ENCODE data around the gene NOL3. TPM values are rescaled to one million over a fixed set of nuclear protein-coding genes. Genes with fewer than 3 reads are reported as not detected.

Gene NOL3
- total and polyA plus RNA-seq, 2 donors, result 2.3 to 28.2 TPM

DNA sequence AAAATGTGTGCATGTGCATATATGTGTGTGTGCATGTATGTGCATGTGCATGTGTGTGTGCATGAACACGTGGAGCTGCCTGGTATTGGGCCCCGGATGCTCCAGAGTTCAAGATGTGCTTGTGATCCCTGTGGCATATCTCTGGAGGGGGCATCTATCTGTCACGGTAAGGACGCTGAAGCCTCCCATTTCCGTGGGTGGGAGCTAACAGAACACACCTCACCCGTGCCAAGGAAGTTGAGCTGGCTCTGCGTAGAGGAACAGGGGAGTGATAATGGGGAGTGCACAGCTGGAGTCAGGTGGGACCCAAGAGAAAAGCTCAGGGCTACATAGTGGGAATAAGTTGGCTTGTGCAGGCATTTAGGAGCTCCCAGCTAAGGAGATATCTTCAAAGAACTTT lies 41.3 kb downstream of the NOL3 start:
- H3K36me3 ChIP-seq (ENCODE audit: control insufficient read depth in 2 of 2, insufficient read depth in 2 of 2, low read length in 1 of 2), result peaks cover 0 to under 1% of the 10 kb centered on the region in 2 donors
- 93% methylated on average over 7 of the region's 7 CpGs for WGBS
- H3K4me3 ChIP-seq (ENCODE audit: low read length in 2 of 2), result no peak overlapping the region
- no peak overlapping the region for H3K27ac ChIP-seq (ENCODE audit: low read depth in 1 of 2, low read length in 1 of 2)
- no peaks in the 10 kb centered on the region for H3K4me1 ChIP-seq (ENCODE audit: control insufficient read depth in 2 of 2, insufficient read depth in 2 of 2, low read length in 2 of 2)
- no peak for DNase-seq (ENCODE audit: low read depth in 6 of 9, low spot score in 9 of 9)
- no peaks in the 10 kb centered on the region for H3K9me3 ChIP-seq (ENCODE audit: control insufficient read depth in 2 of 2, insufficient read depth in 1 of 2, low read length in 1 of 2)
- H3K27me3 ChIP-seq (ENCODE audit: control insufficient read depth in 2 of 2, insufficient read depth in 1 of 2, low read length in 1 of 2), result no peaks in the 10 kb centered on the region

DNA sequence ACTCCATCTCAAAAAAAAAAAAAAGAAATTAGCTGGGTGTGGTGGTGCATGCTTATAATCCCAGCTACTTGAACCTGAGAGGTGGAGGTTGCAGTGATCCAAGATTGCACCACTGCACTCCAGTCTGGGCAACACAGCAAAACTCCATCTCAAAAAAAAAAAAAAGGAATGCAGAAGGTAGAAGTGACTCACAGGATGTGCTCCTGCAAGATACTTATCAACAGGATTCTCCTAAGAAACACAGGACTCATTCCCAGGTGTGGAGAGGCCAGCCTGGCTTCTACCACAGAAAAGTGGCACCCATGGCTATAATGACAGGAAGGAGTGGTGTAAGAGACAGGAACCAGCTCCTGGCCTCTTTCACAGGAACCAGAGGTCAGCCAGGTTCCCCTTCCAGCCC lies 42.4 kb downstream of the NOL3 start:
- Histone ChIP-seq H3K9me3 (ENCODE audit: control insufficient read depth in 2 of 2, insufficient read depth in 1 of 2, low read length in 1 of 2) (no peaks in the 10 kb centered on the region), H3K36me3 (ENCODE audit: control insufficient read depth in 2 of 2, insufficient read depth in 2 of 2, low read length in 1 of 2) (no peaks in the 10 kb centered on the region), H3K27me3 (ENCODE audit: control insufficient read depth in 2 of 2, insufficient read depth in 1 of 2, low read length in 1 of 2) (no peaks in the 10 kb centered on the region), H3K4me3 (ENCODE audit: low read length in 2 of 2) (no peak overlapping the region), H3K27ac (ENCODE audit: low read depth in 1 of 2, low read length in 1 of 2) (no peak overlapping the region), H3K4me1 (ENCODE audit: control insufficient read depth in 2 of 2, insufficient read depth in 2 of 2, low read length in 2 of 2) (no peaks in the 10 kb centered on the region)
- DNase-seq (ENCODE audit: low read depth in 6 of 9, low spot score in 9 of 9), result no peak

- Histone ChIP-seq H3K9me3 (ENCODE audit: control insufficient read depth in 2 of 2, insufficient read depth in 1 of 2, low read length in 1 of 2) (no peaks in the 10 kb centered on the region), H3K27me3 (ENCODE audit: control insufficient read depth in 2 of 2, insufficient read depth in 1 of 2, low read length in 1 of 2) (no peaks in the 10 kb centered on the region), H3K4me3 (ENCODE audit: low read length in 2 of 2) (no peak overlapping the region), H3K4me1 (ENCODE audit: control insufficient read depth in 2 of 2, insufficient read depth in 2 of 2, low read length in 2 of 2) (no peaks in the 10 kb centered on the region), H3K36me3 (ENCODE audit: control insufficient read depth in 2 of 2, insufficient read depth in 2 of 2, low read length in 1 of 2) (no peaks in the 10 kb centered on the region), H3K27ac (ENCODE audit: low read depth in 1 of 2, low read length in 1 of 2) (no peak overlapping the region)
- no peak for DNase-seq (ENCODE audit: low read depth in 6 of 9, low spot score in 9 of 9)
- 94% methylated on average over 8 of the region's 8 CpGs for WGBS
Measured at GRCh38 chr16:67213197-67214019, 43.1 kb downstream of the NOL3 start.

DNA sequence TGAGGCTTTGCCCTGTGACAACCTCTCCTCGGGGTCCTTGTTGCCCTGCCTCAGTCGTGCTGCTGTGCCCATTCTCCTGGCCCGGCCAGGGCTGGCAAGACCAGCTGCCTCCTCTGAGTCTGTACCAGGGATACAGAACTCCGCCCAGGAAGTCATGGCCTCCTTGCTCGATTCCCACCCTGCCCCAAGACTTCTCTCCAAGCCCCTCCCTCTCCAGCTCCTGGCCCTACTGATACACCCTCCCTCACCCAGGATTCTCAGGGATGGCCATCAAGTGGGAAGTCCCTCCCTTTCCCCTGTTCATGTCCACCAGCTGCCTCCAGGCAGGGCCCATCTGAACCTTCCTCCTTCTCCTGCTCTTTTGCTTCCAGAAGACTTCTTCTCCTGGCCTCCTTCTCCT lies 45.4 kb downstream of the NOL3 start:
- H3K27ac ChIP-seq (ENCODE audit: low read depth in 1 of 2, low read length in 1 of 2), result no peak overlapping the region
- DNase-seq (ENCODE audit: low read depth in 6 of 9, low spot score in 9 of 9), result no peak
- no peaks in the 10 kb centered on the region for H3K4me1 ChIP-seq (ENCODE audit: control insufficient read depth in 2 of 2, insufficient read depth in 2 of 2, low read length in 2 of 2)
- no peaks in the 10 kb centered on the region for H3K36me3 ChIP-seq (ENCODE audit: control insufficient read depth in 2 of 2, insufficient read depth in 2 of 2, low read length in 1 of 2)
- no peaks in the 10 kb centered on the region for H3K9me3 ChIP-seq (ENCODE audit: control insufficient read depth in 2 of 2, insufficient read depth in 1 of 2, low read length in 1 of 2)
- WGBS, result 80% methylated on average over 5 of the region's 5 CpGs
- H3K4me3 ChIP-seq (ENCODE audit: low read length in 2 of 2), result no peak overlapping the region
- H3K27me3 ChIP-seq (ENCODE audit: control insufficient read depth in 2 of 2, insufficient read depth in 1 of 2, low read length in 1 of 2), result no peaks in the 10 kb centered on the region

DNA sequence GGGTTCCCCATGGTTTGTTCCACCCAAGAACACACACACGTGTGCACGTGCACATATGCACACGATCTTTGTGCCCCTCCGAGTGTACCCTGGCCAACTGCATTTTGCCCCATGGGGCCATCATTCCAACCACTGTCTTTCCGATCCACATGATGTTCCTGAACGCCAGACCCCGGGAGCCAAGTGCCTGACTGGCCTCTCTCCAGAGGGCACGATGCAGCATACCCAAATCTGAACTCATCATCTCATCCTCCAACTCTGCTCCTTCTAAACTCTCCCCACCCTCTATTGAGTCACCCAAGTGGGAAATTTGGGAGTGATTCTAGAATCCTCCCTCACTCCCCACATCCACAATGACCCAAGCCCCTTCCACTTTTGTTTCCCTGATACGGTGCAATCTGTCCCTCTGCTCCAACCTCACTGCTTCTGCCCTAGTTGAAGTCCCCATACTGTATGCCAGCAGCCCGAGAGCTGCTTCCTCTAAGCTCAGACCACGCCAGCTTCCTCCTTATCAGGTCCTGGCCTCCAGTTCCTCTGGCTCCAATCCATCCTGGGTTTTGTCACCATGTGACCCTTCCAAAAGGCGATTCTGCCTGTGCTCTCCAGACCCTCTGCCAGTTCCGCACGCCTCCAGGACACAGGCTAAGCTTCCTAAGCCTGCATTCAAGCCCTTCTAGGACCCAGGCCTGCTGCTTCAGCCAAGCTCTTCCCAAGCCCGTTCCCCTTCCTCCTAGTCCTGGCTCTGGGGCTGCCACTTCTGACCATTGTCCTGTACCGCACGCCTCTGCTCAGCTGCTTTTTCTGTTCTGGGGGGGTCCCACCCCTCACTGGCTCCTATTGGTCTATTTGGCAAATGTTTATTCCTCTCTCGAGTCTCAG lies 46.5 kb downstream of the NOL3 start:
- H3K36me3 ChIP-seq (ENCODE audit: control insufficient read depth in 2 of 2, insufficient read depth in 2 of 2, low read length in 1 of 2), result no peaks in the 10 kb centered on the region
- WGBS, result 77% methylated on average over 18 of the region's 18 CpGs
- no peaks in the 10 kb centered on the region for H3K27me3 ChIP-seq (ENCODE audit: control insufficient read depth in 2 of 2, insufficient read depth in 1 of 2, low read length in 1 of 2)
- no peak overlapping the region for H3K27ac ChIP-seq (ENCODE audit: low read depth in 1 of 2, low read length in 1 of 2)
- DNase-seq (ENCODE audit: low read depth in 6 of 9, low spot score in 9 of 9), result no peak
- no peaks in the 10 kb centered on the region for H3K9me3 ChIP-seq (ENCODE audit: control insufficient read depth in 2 of 2, insufficient read depth in 1 of 2, low read length in 1 of 2)
- no peaks in the 10 kb centered on the region for H3K4me1 ChIP-seq (ENCODE audit: control insufficient read depth in 2 of 2, insufficient read depth in 2 of 2, low read length in 2 of 2)
- H3K4me3 ChIP-seq (ENCODE audit: low read length in 2 of 2), result no peak overlapping the region

GRCh38 chr16:67223992-67224391 lies 53.7 kb downstream of the NOL3 start:
- DNase-seq (ENCODE audit: low read depth in 6 of 9, low spot score in 9 of 9), result no peak
- Histone ChIP-seq H3K27me3 (ENCODE audit: control insufficient read depth in 2 of 2, insufficient read depth in 1 of 2, low read length in 1 of 2) (no peaks in the 10 kb centered on the region), H3K27ac (ENCODE audit: low read depth in 1 of 2, low read length in 1 of 2) (no peak overlapping the region), H3K4me1 (ENCODE audit: control insufficient read depth in 2 of 2, insufficient read depth in 2 of 2, low read length in 2 of 2) (peaks cover 11 to 27% of the 10 kb centered on the region in 2 donors), H3K4me3 (ENCODE audit: low read length in 2 of 2) (no peak overlapping the region), H3K9me3 (ENCODE audit: control insufficient read depth in 2 of 2, insufficient read depth in 1 of 2, low read length in 1 of 2) (no peaks in the 10 kb centered on the region), H3K36me3 (ENCODE audit: control insufficient read depth in 2 of 2, insufficient read depth in 2 of 2, low read length in 1 of 2) (peaks cover 8 to 10% of the 10 kb centered on the region in 2 donors)
- WGBS, result 55% methylated on average over 3 of the region's 3 CpGs

Other genes with a start within 250 kb of the NOL3 start
- 0.85 TPM for gene RRAD, start 245.0 kb upstream of the NOL3 start, total RNA-seq
- gene RRAD, start 245.0 kb upstream of the NOL3 start, polyA plus RNA-seq, result 13.3 TPM
- 118 TPM for gene CIAO2B, start 236.1 kb upstream of the NOL3 start, total RNA-seq
- 141 TPM for gene CIAO2B, start 236.1 kb upstream of the NOL3 start, polyA plus RNA-seq
- gene CES2, start 235.0 kb upstream of the NOL3 start, total RNA-seq, result 15.8 TPM
- gene CES2, start 235.0 kb upstream of the NOL3 start, polyA plus RNA-seq, result 16.7 TPM
- gene CES3, start 209.3 kb upstream of the NOL3 start, total RNA-seq, result 0.09 TPM
- 0.32 TPM for gene CES3, start 209.3 kb upstream of the NOL3 start, polyA plus RNA-seq
- 2.1 TPM for gene CES4A, start 181.9 kb upstream of the NOL3 start, total RNA-seq
- gene CES4A, start 181.9 kb upstream of the NOL3 start, polyA plus RNA-seq, result 14.6 TPM
- gene CBFB, start 141.4 kb upstream of the NOL3 start, total RNA-seq, result 54.3 TPM
- 49.4 TPM for gene CBFB, start 141.4 kb upstream of the NOL3 start, polyA plus RNA-seq
- gene PHAF1, start 60.6 kb upstream of the NOL3 start, total RNA-seq, result 7.7 TPM
- 12.0 TPM for gene PHAF1, start 60.6 kb upstream of the NOL3 start, polyA plus RNA-seq
- gene B3GNT9, start 19.5 kb upstream of the NOL3 start, total RNA-seq, result 1.3 TPM
- gene B3GNT9, start 19.5 kb upstream of the NOL3 start, polyA plus RNA-seq, result 3.2 TPM
- gene TRADD, start 10.6 kb upstream of the NOL3 start, total RNA-seq, result 12.5 TPM
- 33.9 TPM for gene TRADD, start 10.6 kb upstream of the NOL3 start, polyA plus RNA-seq
- gene FBXL8, start 10.6 kb upstream of the NOL3 start, total RNA-seq, result 2.0 TPM
- gene FBXL8, start 10.6 kb upstream of the NOL3 start, polyA plus RNA-seq, result 12.0 TPM
- 4.1 TPM for gene HSF4, start 5.8 kb upstream of the NOL3 start, total RNA-seq
- 50.8 TPM for gene HSF4, start 5.8 kb upstream of the NOL3 start, polyA plus RNA-seq
- gene MATCAP1, start 13.4 kb downstream of the NOL3 start, total RNA-seq, result 5.2 TPM
- gene MATCAP1, start 13.4 kb downstream of the NOL3 start, polyA plus RNA-seq, result 24.6 TPM
- 0.57 TPM for gene EXOC3L1, start 19.6 kb downstream of the NOL3 start, total RNA-seq
- 2.2 TPM for gene EXOC3L1, start 19.6 kb downstream of the NOL3 start, polyA plus RNA-seq
- 47.7 TPM for gene E2F4, start 21.6 kb downstream of the NOL3 start, total RNA-seq
- 46.9 TPM for gene E2F4, start 21.6 kb downstream of the NOL3 start, polyA plus RNA-seq
- 2.3 TPM for gene ELMO3, start 28.6 kb downstream of the NOL3 start, total RNA-seq
- 15.3 TPM for gene ELMO3, start 28.6 kb downstream of the NOL3 start, polyA plus RNA-seq
- gene TMEM208, start 56.6 kb downstream of the NOL3 start, total RNA-seq, result 35.2 TPM
- gene TMEM208, start 56.6 kb downstream of the NOL3 start, polyA plus RNA-seq, result 71.8 TPM
- 5.6 TPM for gene FHOD1, start 76.9 kb downstream of the NOL3 start, total RNA-seq
- gene FHOD1, start 76.9 kb downstream of the NOL3 start, polyA plus RNA-seq, result 27.8 TPM
- gene SLC9A5, start 78.4 kb downstream of the NOL3 start, total RNA-seq, result 0.09 TPM
- gene SLC9A5, start 78.4 kb downstream of the NOL3 start, polyA plus RNA-seq, result 1.1 TPM
- 12.6 TPM for gene PLEKHG4, start 109.0 kb downstream of the NOL3 start, total RNA-seq
- 16.8 TPM for gene PLEKHG4, start 109.0 kb downstream of the NOL3 start, polyA plus RNA-seq
- 0.19 TPM for gene KCTD19, start 156.2 kb downstream of the NOL3 start, total RNA-seq
- 0.34 TPM for gene KCTD19, start 156.2 kb downstream of the NOL3 start, polyA plus RNA-seq
- 0.19 TPM for gene LRRC36, start 156.3 kb downstream of the NOL3 start, total RNA-seq
- 0.78 TPM for gene LRRC36, start 156.3 kb downstream of the NOL3 start, polyA plus RNA-seq
- gene TPPP3, start 223.0 kb downstream of the NOL3 start, total RNA-seq, result 1.6 TPM
- gene TPPP3, start 223.0 kb downstream of the NOL3 start, polyA plus RNA-seq, result 9.0 TPM
- gene ZDHHC1, start 245.9 kb downstream of the NOL3 start, total RNA-seq, result 0.52 TPM
- gene ZDHHC1, start 245.9 kb downstream of the NOL3 start, polyA plus RNA-seq, result 2.5 TPM